AG09319 (cell line): ENCODE data around the gene SPON2.
A peak's percentile ranks its signal among the peaks of the same experiment; 100 is the strongest.
"Not testable (repeated sequence)": the region's sequence is repeated elsewhere in the genome, so short reads cannot be mapped to it uniquely, and the experiment has no call there.

Experiments
- DNase-seq: peaks from one replicate; pipeline ENCODE4 v3.0.0-alpha.2; 2010; ENCODE audit warnings: low read depth; ENCODE audit errors: extremely low read depth
- CTCF ChIP-seq: IDR thresholded peaks from 2 replicates; pipeline ENCODE4 v1.5.1; 2011; ENCODE audit warnings: low read depth, mild to moderate bottlenecking, inconsistent platforms, low read length, moderate library complexity

SPON2 gene

GRCh38 chr4:1130316-1131186 lies 41.8 kb downstream of the SPON2 start:
- peak; percentile 100 for TF ChIP-seq CTCF
- peak; percentile 46 for DNase-seq

- no peak for TF ChIP-seq CTCF
- no peak for DNase-seq
Observed at GRCh38 chr4:1126506-1126905, 45.9 kb downstream of the SPON2 start.

GRCh38 chr4:1125466-1125865 lies 46.9 kb downstream of the SPON2 start:
- not testable (repeated sequence) for DNase-seq

GRCh38 chr4:1124818-1125217 lies 47.6 kb downstream of the SPON2 start:
- DNase-seq = no peak
- TF ChIP-seq CTCF = no peak

GRCh38 chr4:1122505-1122904 lies 49.9 kb downstream of the SPON2 start:
- TF ChIP-seq CTCF = no peak
- no peak for DNase-seq
